ENCODE measurements around the gene NLRP9. TPM values are rescaled to one million over a fixed set of nuclear protein-coding genes. Genes with fewer than 3 reads are reported as not detected.
A peak's percentile ranks its signal among the peaks of the same experiment; 100 is the strongest.

The NLRP9 gene
- total and polyA plus RNA-seq, 8 donors = 0.04 to 0.12 (median 0.07) TPM; not detected in 4

- TF ChIP-seq CTCF (IDR thresholded peaks at IDR 0.05) = no peak
- WGBS, 2 donors = 85% methylated on average over 30 of the region's 30 CpGs
- intact Hi-C loops (cut with DNase I) = no loop called here
Measured at GRCh38 chr19:55668603-55669348, 69.4 kb downstream of the NLRP9 start.

GRCh38 chr19:55667958-55668357 is 70.2 kb downstream of the NLRP9 start:
- FAIRE-seq = no peak
- Histone ChIP-seq H3K27ac (no peak overlapping the region), H3K9me3 (no peaks in the 10 kb centered on the region), H3K4me3 (no peak overlapping the region), H3K36me3 (peaks cover 14 to 62% (median 35%) of the 10 kb centered on the region in 3 donors), H3K4me1 (no peaks in the 10 kb centered on the region), H3K27me3 (no peaks in the 10 kb centered on the region)
- 37 to 46% methylated on average over 11 of the region's 11 CpGs for WGBS, 2 donors
- DNase-seq = peak in 2 of 6 donors; percentile 42 to 51
- intact Hi-C loops (cut with DNase I) = no loop called here
- peak; percentile 36 to 72 (median 50) for ATAC-seq
- TF ChIP-seq CTCF (IDR thresholded peaks at IDR 0.05) = no peak

More at GRCh38 chr19:55668603-55669348, 69.4 kb downstream of the NLRP9 start:
- no peak overlapping the region for H3K4me3 ChIP-seq
- ATAC-seq (no peak), FAIRE-seq (no peak), DNase-seq (peak in 1 of 6 donors; percentile 70)
- no peaks in the 10 kb centered on the region for H3K27me3 ChIP-seq
- no peaks in the 10 kb centered on the region for H3K4me1 ChIP-seq
- no peaks in the 10 kb centered on the region for H3K9me3 ChIP-seq
- no peak overlapping the region for H3K27ac ChIP-seq
- H3K36me3 ChIP-seq = peaks cover 11 to 54% (median 28%) of the 10 kb centered on the region in 3 donors

- Histone ChIP-seq H3K4me3 (no peak overlapping the region), H3K27me3 (no peaks in the 10 kb centered on the region), H3K36me3 (peaks cover 16 to 67% (median 35%) of the 10 kb centered on the region in 3 donors), H3K9me3 (no peaks in the 10 kb centered on the region), H3K4me1 (no peaks in the 10 kb centered on the region), H3K27ac (no peak overlapping the region)
- no peak for ATAC-seq
- no peak for FAIRE-seq
- 84 to 85% methylated on average over 12 of the region's 12 CpGs for WGBS, 2 donors
- no peak for TF ChIP-seq CTCF (IDR thresholded peaks at IDR 0.05)
- peak in 1 of 6 donors; percentile 20 for DNase-seq
- intact Hi-C loops (cut with DNase I) = no loop called here
Measured at GRCh38 chr19:55667511-55667910, 70.7 kb downstream of the NLRP9 start.

- TF ChIP-seq CTCF (IDR thresholded peaks at IDR 0.05) = no peak
Measured at GRCh38 chr19:55667006-55667381, 71.2 kb downstream of the NLRP9 start.

More at GRCh38 chr19:55667006-55667381, 71.2 kb downstream of the NLRP9 start:
- Histone ChIP-seq H3K27me3 (no peaks in the 10 kb centered on the region), H3K36me3 (peaks cover 16 to 69% (median 35%) of the 10 kb centered on the region in 3 donors), H3K9me3 (no peaks in the 10 kb centered on the region), H3K27ac (no peak overlapping the region), H3K4me1 (no peaks in the 10 kb centered on the region), H3K4me3 (no peak overlapping the region)
- 97 to 98% methylated on average over 4 of the region's 4 CpGs for WGBS, 2 donors
- intact Hi-C loops (cut with DNase I) = no loop called here
- peak in 1 of 6 donors; percentile 44 for DNase-seq
- no peak for FAIRE-seq
- ATAC-seq = no peak

Data from pancreas (tissue), 10 donors.